ENCODE results near the gene HELZ.

HELZ gene

GRCh38 chr17:67071595-67071994, 173.4 kb downstream of the HELZ start:
- no peak for DNase-seq

GRCh38 chr17:67069603-67070136, 175.3 kb downstream of the HELZ start:
- no peak for DNase-seq

GRCh38 chr17:67068999-67069398, 176.0 kb downstream of the HELZ start:
- DNase-seq: no peak

- DNase-seq: no peak
Measured at GRCh38 chr17:67067571-67068482, 177.2 kb downstream of the HELZ start.

GRCh38 chr17:67066717-67067116, 178.3 kb downstream of the HELZ start:
- DNase-seq: no peak

- DNase-seq: no peak
Measured at GRCh38 chr17:67063141-67063540, 181.9 kb downstream of the HELZ start.

GRCh38 chr17:67059372-67059771, 185.6 kb downstream of the HELZ start:
- no peak for DNase-seq

- no peak for DNase-seq
Measured at GRCh38 chr17:67058036-67058435, 187.0 kb downstream of the HELZ start.

GRCh38 chr17:67056746-67057490, 188.1 kb downstream of the HELZ start:
- no peak for DNase-seq

GRCh38 chr17:67055811-67056745, 188.9 kb downstream of the HELZ start:
- no peak for DNase-seq

GRCh38 chr17:67055041-67055443, 190.0 kb downstream of the HELZ start:
- no peak for DNase-seq

GRCh38 chr17:67054608-67055007, 190.4 kb downstream of the HELZ start:
- no peak for DNase-seq

GRCh38 chr17:67054011-67054591, 190.9 kb downstream of the HELZ start:
- DNase-seq: no peak

GRCh38 chr17:67053438-67054000, 191.5 kb downstream of the HELZ start:
- no peak for DNase-seq

- no peak for DNase-seq
Measured at GRCh38 chr17:67052720-67053437, 192.1 kb downstream of the HELZ start.

- DNase-seq: no peak
Measured at GRCh38 chr17:67051837-67052236, 193.2 kb downstream of the HELZ start.

- no peak for DNase-seq
Measured at GRCh38 chr17:67051155-67051538, 193.8 kb downstream of the HELZ start.

- no peak for DNase-seq
Measured at GRCh38 chr17:67050471-67051154, 194.4 kb downstream of the HELZ start.

- no peak for DNase-seq
Measured at GRCh38 chr17:67050066-67050465, 194.9 kb downstream of the HELZ start.

- DNase-seq: no peak
Measured at GRCh38 chr17:67049025-67049739, 195.8 kb downstream of the HELZ start.
